ENCODE results near the gene GALNT7.

Gene GALNT7

GRCh38 chr4:173280998-173281397, 112.4 kb downstream of the GALNT7 start:
- Histone ChIP-seq H3K27me3 (ENCODE audit: low read depth, low read length) (no peaks in the 10 kb centered on the region), H3K27ac (ENCODE audit: low read length) (peak overlapping the region; percentile 66), H2AFZ (ENCODE audit: low read depth, low read length) (peak overlapping the region; percentile 13; the same call in 1 of the 2 replicates), H4K20me1 (ENCODE audit: insufficient read depth, low read length) (no peaks in the 10 kb centered on the region), H3K4me1 (ENCODE audit: low read length) (peaks cover 23% of the 10 kb centered on the region), H3K9ac (ENCODE audit: low read length) (peak overlapping the region; percentile 63), H3K36me3 (replicated peaks; ENCODE audit: low read depth, low read length) (no peaks in the 10 kb centered on the region), H3K79me2 (ENCODE audit: low read length) (peaks cover 3% of the 10 kb centered on the region; the same call in 1 of the 2 replicates), H3K4me2 (ENCODE audit: low read length) (peak overlapping the region; percentile 86), H3K4me3 (ENCODE audit: low read length) (peak overlapping the region; percentile 78), H3K9me3 (ENCODE audit: insufficient read depth, low read length) (no peaks in the 10 kb centered on the region)
- TF ChIP-seq, protein P1, sequence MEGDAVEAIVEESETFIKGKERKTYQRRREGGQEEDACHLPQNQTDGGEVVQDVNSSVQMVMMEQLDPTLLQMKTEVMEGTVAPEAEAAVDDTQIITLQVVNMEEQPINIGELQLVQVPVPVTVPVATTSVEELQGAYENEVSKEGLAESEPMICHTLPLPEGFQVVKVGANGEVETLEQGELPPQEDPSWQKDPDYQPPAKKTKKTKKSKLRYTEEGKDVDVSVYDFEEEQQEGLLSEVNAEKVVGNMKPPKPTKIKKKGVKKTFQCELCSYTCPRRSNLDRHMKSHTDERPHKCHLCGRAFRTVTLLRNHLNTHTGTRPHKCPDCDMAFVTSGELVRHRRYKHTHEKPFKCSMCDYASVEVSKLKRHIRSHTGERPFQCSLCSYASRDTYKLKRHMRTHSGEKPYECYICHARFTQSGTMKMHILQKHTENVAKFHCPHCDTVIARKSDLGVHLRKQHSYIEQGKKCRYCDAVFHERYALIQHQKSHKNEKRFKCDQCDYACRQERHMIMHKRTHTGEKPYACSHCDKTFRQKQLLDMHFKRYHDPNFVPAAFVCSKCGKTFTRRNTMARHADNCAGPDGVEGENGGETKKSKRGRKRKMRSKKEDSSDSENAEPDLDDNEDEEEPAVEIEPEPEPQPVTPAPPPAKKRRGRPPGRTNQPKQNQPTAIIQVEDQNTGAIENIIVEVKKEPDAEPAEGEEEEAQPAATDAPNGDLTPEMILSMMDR (IDR thresholded peaks at IDR 0.05; ENCODE audit: low read depth, low read length) = peak; percentile 64
- TF ChIP-seq EZH2phosphoT487 (IDR thresholded peaks at IDR 0.05; ENCODE audit: low read depth) = no peak

DNA sequence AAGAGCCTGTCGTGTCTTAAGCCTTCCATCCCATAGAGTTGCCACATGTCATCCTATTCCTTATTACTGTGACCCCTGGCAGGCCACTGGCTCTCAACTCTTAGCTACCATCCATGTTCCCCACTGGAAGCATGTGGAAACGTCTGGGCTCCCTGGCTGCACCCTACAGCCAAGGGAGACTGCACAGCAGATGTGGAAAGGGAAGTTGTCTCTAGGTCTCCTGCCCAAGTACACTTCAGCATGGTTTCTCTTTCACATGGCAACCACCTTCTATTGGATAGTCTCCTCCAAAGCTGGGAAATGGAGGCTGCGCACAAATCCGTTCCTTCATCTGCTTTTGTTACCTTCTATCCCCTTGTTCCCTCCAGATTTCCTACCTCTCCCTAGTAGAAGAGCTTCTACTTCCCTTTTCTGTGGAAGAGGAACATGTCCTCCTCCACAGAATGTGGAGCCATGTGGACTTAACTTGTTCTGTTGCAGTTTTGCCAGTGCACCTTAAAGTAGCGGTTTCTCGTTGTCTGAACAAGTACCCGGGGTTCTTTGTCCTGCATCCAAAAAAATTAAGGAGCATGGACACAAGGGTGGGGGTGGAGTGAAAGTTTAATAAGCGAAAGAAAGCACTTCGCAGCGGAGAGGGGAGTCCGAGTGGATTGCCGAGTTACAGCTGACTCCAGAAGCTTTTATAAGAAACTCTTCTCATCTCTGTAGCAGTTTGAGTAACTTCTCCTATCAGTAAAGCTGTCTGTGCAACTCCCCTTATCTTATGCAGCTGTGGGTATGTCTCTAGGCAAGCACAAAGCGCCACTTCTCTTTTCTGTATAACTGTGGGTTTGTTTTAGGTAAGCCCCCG, 113.0 kb downstream of the GALNT7 start:
- Histone ChIP-seq H4K20me1 (ENCODE audit: insufficient read depth, low read length) (no peaks in the 10 kb centered on the region), H3K27ac (ENCODE audit: low read length) (peak overlapping the region; percentile 66), H3K4me3 (ENCODE audit: low read length) (peak overlapping the region; percentile 78), H3K36me3 (replicated peaks; ENCODE audit: low read depth, low read length) (no peaks in the 10 kb centered on the region), H3K79me2 (ENCODE audit: low read length) (peaks cover 3% of the 10 kb centered on the region; the same call in 1 of the 2 replicates), H2AFZ (ENCODE audit: low read depth, low read length) (peak overlapping the region; percentile 84), H3K9me3 (ENCODE audit: insufficient read depth, low read length) (no peaks in the 10 kb centered on the region), H3K9ac (ENCODE audit: low read length) (peak overlapping the region; percentile 63), H3K4me2 (ENCODE audit: low read length) (peak overlapping the region; percentile 86), H3K4me1 (ENCODE audit: low read length) (peaks cover 23% of the 10 kb centered on the region), H3K27me3 (ENCODE audit: low read depth, low read length) (no peaks in the 10 kb centered on the region)
- TF ChIP-seq EZH2phosphoT487 (IDR thresholded peaks at IDR 0.05; ENCODE audit: low read depth) = no peak
- TF ChIP-seq, protein P1 (IDR thresholded peaks at IDR 0.05; ENCODE audit: low read depth, low read length) = no peak

- Histone ChIP-seq H4K20me1 (ENCODE audit: insufficient read depth, low read length) (no peaks in the 10 kb centered on the region), H3K27me3 (ENCODE audit: low read depth, low read length) (no peaks in the 10 kb centered on the region), H2AFZ (ENCODE audit: low read depth, low read length) (no peak overlapping the region), H3K9ac (ENCODE audit: low read length) (peak overlapping the region; percentile 25; the same call in 1 of the 2 replicates), H3K4me2 (ENCODE audit: low read length) (peak overlapping the region; percentile 86), H3K27ac (ENCODE audit: low read length) (peak overlapping the region; percentile 66), H3K4me1 (ENCODE audit: low read length) (peaks cover 23% of the 10 kb centered on the region), H3K4me3 (ENCODE audit: low read length) (peak overlapping the region; percentile 78), H3K79me2 (ENCODE audit: low read length) (peaks cover 3% of the 10 kb centered on the region; the same call in 1 of the 2 replicates), H3K36me3 (replicated peaks; ENCODE audit: low read depth, low read length) (no peaks in the 10 kb centered on the region), H3K9me3 (ENCODE audit: insufficient read depth, low read length) (no peaks in the 10 kb centered on the region)
- TF ChIP-seq, protein P1 (IDR thresholded peaks at IDR 0.05; ENCODE audit: low read depth, low read length) = no peak
- TF ChIP-seq EZH2phosphoT487 (IDR thresholded peaks at IDR 0.05; ENCODE audit: low read depth) = no peak
Measured at GRCh38 chr4:173282256-173282562, 113.6 kb downstream of the GALNT7 start.

GRCh38 chr4:173282626-173283025, 114.0 kb downstream of the GALNT7 start:
- Histone ChIP-seq H2AFZ (ENCODE audit: low read depth, low read length) (no peak overlapping the region), H4K20me1 (ENCODE audit: insufficient read depth, low read length) (no peaks in the 10 kb centered on the region), H3K27me3 (ENCODE audit: low read depth, low read length) (no peaks in the 10 kb centered on the region), H3K4me3 (ENCODE audit: low read length) (peak overlapping the region; percentile 78), H3K9ac (ENCODE audit: low read length) (peak overlapping the region; percentile 25; the same call in 1 of the 2 replicates), H3K4me2 (ENCODE audit: low read length) (peak overlapping the region; percentile 86), H3K9me3 (ENCODE audit: insufficient read depth, low read length) (peaks cover 3% of the 10 kb centered on the region; the same call in 1 of the 2 replicates), H3K36me3 (replicated peaks; ENCODE audit: low read depth, low read length) (no peaks in the 10 kb centered on the region), H3K4me1 (ENCODE audit: low read length) (peaks cover 23% of the 10 kb centered on the region), H3K27ac (ENCODE audit: low read length) (no peak overlapping the region), H3K79me2 (ENCODE audit: low read length) (peaks cover 3% of the 10 kb centered on the region; the same call in 1 of the 2 replicates)
- TF ChIP-seq EZH2phosphoT487 (IDR thresholded peaks at IDR 0.05; ENCODE audit: low read depth) = no peak
- TF ChIP-seq, protein P1 (IDR thresholded peaks at IDR 0.05; ENCODE audit: low read depth, low read length) = no peak
